WTC11 (cell line): ENCODE measurements around the gene TOM1L2.

Source experiments
- CBFB ChIP-seq: sonication (generic); formaldehyde crosslinking; IDR thresholded peaks from 2 replicates; pipeline ENCODE4 v1.8.1; 2022; ENCODE audit warnings: mild to moderate bottlenecking, low read depth, missing genetic modification reagents
- CTCF ChIP-seq: fragments of 200-600 bp; IDR thresholded peaks from 2 replicates; pipeline ENCODE4 v1.8.0; 2022; ENCODE audit warnings: antibody characterized with exemption
- ELF4 ChIP-seq: sonication (generic); formaldehyde crosslinking; IDR thresholded peaks from 2 replicates; pipeline ENCODE4 v1.8.1; 2022; ENCODE audit warnings: low read depth, mild to moderate bottlenecking, moderate library complexity, missing genetic modification reagents
- JUN ChIP-seq: sonication (generic); formaldehyde crosslinking; IDR thresholded peaks from 2 replicates; pipeline ENCODE4 v1.8.0; 2023; ENCODE audit warnings: mild to moderate bottlenecking, missing genetic modification reagents
- MLX ChIP-seq: sonication (generic); formaldehyde crosslinking; IDR thresholded peaks from 2 replicates; pipeline ENCODE4 v1.8.1; 2023; ENCODE audit warnings: mild to moderate bottlenecking, missing genetic modification reagents, moderate library complexity
- NFYB ChIP-seq: sonication (generic); formaldehyde crosslinking; conservative IDR thresholded peaks from 2 replicates; pipeline ENCODE4 v1.8.0; 2022; ENCODE audit warnings: low read depth, missing genetic modification reagents
- NR2C2 ChIP-seq: sonication (generic); formaldehyde crosslinking; IDR thresholded peaks from 2 replicates; pipeline ENCODE4 v1.8.0; 2022; ENCODE audit warnings: mild to moderate bottlenecking, missing genetic modification reagents
- SP1 ChIP-seq: sonication (generic); formaldehyde crosslinking; conservative IDR thresholded peaks from 2 replicates; pipeline ENCODE4 v1.8.1; 2022; ENCODE audit warnings: missing genetic modification reagents
- STAT6 ChIP-seq: sonication (generic); formaldehyde crosslinking; conservative IDR thresholded peaks from 2 replicates; pipeline ENCODE4 v1.8.1; 2023; ENCODE audit warnings: mild to moderate bottlenecking, low read depth, missing genetic modification reagents, moderate library complexity
- ZNF416 ChIP-seq: fragments of 250-450 bp; sonication (Bioruptor Pico); IDR thresholded peaks from 2 replicates; pipeline ENCODE4 v1.9.0; 2021; ENCODE audit warnings: mild to moderate bottlenecking, inconsistent platforms
- TF ChIP-seq, protein P1 (sequence below): sonication (generic); formaldehyde crosslinking; IDR thresholded peaks from 2 replicates; pipeline ENCODE4 v1.8.1; 2022; ENCODE audit warnings: low read depth, missing genetic modification reagents, borderline replicate concordance
- TF ChIP-seq, protein P2 (sequence below): sonication (generic); formaldehyde crosslinking; IDR thresholded peaks from 2 replicates; pipeline ENCODE4 v1.8.1; 2023; ENCODE audit warnings: mild to moderate bottlenecking, missing genetic modification reagents
- TF ChIP-seq, protein P3 (sequence below): sonication (generic); formaldehyde crosslinking; IDR thresholded peaks from 2 replicates; pipeline ENCODE4 v1.8.0; 2022; ENCODE audit warnings: mild to moderate bottlenecking, missing genetic modification reagents

GRCh38 chr17:17806611-17807274 lies 165.5 kb downstream of the TOM1L2 start:
- TF ChIP-seq SP1 (CRISPR knock-in tag) (no peak), CTCF (no peak), JUN (CRISPR knock-in tag) (no peak), NFYB (CRISPR knock-in tag) (no peak), NR2C2 (CRISPR knock-in tag) (no peak), CBFB (CRISPR knock-in tag) (no peak), ZNF416 (CRISPR knock-in tag) (no peak), ELF4 (CRISPR knock-in tag) (no peak), STAT6 (no peak), MLX (CRISPR knock-in tag) (no peak)
- TF ChIP-seq, protein P1, sequence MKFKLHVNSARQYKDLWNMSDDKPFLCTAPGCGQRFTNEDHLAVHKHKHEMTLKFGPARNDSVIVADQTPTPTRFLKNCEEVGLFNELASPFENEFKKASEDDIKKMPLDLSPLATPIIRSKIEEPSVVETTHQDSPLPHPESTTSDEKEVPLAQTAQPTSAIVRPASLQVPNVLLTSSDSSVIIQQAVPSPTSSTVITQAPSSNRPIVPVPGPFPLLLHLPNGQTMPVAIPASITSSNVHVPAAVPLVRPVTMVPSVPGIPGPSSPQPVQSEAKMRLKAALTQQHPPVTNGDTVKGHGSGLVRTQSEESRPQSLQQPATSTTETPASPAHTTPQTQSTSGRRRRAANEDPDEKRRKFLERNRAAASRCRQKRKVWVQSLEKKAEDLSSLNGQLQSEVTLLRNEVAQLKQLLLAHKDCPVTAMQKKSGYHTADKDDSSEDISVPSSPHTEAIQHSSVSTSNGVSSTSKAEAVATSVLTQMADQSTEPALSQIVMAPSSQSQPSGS (CRISPR knock-in tag), result no peak
- TF ChIP-seq, protein P2, sequence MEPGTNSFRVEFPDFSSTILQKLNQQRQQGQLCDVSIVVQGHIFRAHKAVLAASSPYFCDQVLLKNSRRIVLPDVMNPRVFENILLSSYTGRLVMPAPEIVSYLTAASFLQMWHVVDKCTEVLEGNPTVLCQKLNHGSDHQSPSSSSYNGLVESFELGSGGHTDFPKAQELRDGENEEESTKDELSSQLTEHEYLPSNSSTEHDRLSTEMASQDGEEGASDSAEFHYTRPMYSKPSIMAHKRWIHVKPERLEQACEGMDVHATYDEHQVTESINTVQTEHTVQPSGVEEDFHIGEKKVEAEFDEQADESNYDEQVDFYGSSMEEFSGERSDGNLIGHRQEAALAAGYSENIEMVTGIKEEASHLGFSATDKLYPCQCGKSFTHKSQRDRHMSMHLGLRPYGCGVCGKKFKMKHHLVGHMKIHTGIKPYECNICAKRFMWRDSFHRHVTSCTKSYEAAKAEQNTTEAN, result no peak
- TF ChIP-seq, protein P3, sequence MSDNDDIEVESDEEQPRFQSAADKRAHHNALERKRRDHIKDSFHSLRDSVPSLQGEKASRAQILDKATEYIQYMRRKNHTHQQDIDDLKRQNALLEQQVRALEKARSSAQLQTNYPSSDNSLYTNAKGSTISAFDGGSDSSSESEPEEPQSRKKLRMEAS (CRISPR knock-in tag), result no peak
